ENCODE results near the gene ASCL2.
"Not testable (repeated sequence)": the region's sequence is repeated elsewhere in the genome, so short reads cannot be mapped to it uniquely, and the experiment has no call there.

The ASCL2 gene

GRCh38 chr11:2296913-2297622 is 26.7 kb upstream of the ASCL2 start:
- DNase-seq: no peak

- DNase-seq: no peak
These were observed 25.9 kb upstream of the ASCL2 start for GRCh38 chr11:2295971-2296912.

- DNase-seq: no peak
These were observed 24.5 kb upstream of the ASCL2 start for GRCh38 chr11:2294926-2295290.

GRCh38 chr11:2293984-2294925 is 23.9 kb upstream of the ASCL2 start:
- no peak for DNase-seq

- DNase-seq: no peak
These were observed 23.2 kb upstream of the ASCL2 start for GRCh38 chr11:2293531-2293971.

- no peak for DNase-seq
These were observed 20.0 kb upstream of the ASCL2 start for GRCh38 chr11:2290351-2290841.

GRCh38 chr11:2289859-2290258 is 19.5 kb upstream of the ASCL2 start:
- DNase-seq: no peak

GRCh38 chr11:2289350-2289749 is 19.0 kb upstream of the ASCL2 start:
- DNase-seq: no peak

- no peak for DNase-seq
These were observed 16.7 kb upstream of the ASCL2 start for GRCh38 chr11:2287091-2287490.

GRCh38 chr11:2286350-2286749 is 16.0 kb upstream of the ASCL2 start:
- DNase-seq: not testable (repeated sequence)

GRCh38 chr11:2280208-2280607 is 9.8 kb upstream of the ASCL2 start:
- no peak for DNase-seq

GRCh38 chr11:2277933-2278523 is 7.6 kb upstream of the ASCL2 start:
- no peak for DNase-seq

- no peak for DNase-seq
These were observed 6.6 kb upstream of the ASCL2 start for GRCh38 chr11:2277008-2277346.

- no peak for DNase-seq
These were observed 6.1 kb upstream of the ASCL2 start for GRCh38 chr11:2276280-2277007.

GRCh38 chr11:2275334-2276279 is 5.2 kb upstream of the ASCL2 start:
- DNase-seq: no peak

- no peak for DNase-seq
These were observed 3.4 kb upstream of the ASCL2 start for GRCh38 chr11:2273771-2274170.

- DNase-seq: no peak
These were observed 2.9 kb upstream of the ASCL2 start for GRCh38 chr11:2273311-2273710.

- no peak for DNase-seq
These were observed 2.5 kb upstream of the ASCL2 start for GRCh38 chr11:2272946-2273280.

- DNase-seq: no peak
These were observed 2.0 kb upstream of the ASCL2 start for GRCh38 chr11:2272228-2272945.
